NCI-H2171 treated with DMSO at 0.1 percent for 48 hours (cell line): ENCODE results near the gene DAP3.
A peak's percentile ranks its signal among the peaks of the same experiment; 100 is the strongest.
"Not testable (repeated sequence)": the region's sequence is repeated elsewhere in the genome, so short reads cannot be mapped to it uniquely, and the experiment has no call there.

ENCODE experiments used
- DNase-seq: peaks from one replicate; lab custom pipeline; 2025; lab: John Stamatoyannopoulos, UW

The DAP3 gene

GRCh38 chr1:155718524-155719115 lies 29.7 kb downstream of the DAP3 start:
- not testable (repeated sequence) for DNase-seq

- DNase-seq: no peak
Observed at GRCh38 chr1:155719703-155720102, 30.8 kb downstream of the DAP3 start.

GRCh38 chr1:155725142-155725541 lies 36.3 kb downstream of the DAP3 start:
- DNase-seq: no peak

GRCh38 chr1:155729031-155729898 lies 40.4 kb downstream of the DAP3 start:
- DNase-seq: peak; percentile 7

- no peak for DNase-seq
Observed at GRCh38 chr1:155740995-155741394, 52.1 kb downstream of the DAP3 start.

GRCh38 chr1:155741908-155742307 lies 53.0 kb downstream of the DAP3 start:
- no peak for DNase-seq

- DNase-seq: no peak
Observed at GRCh38 chr1:155744711-155745283, 55.9 kb downstream of the DAP3 start.

- DNase-seq: peak; percentile 97
Observed at GRCh38 chr1:155745284-155746228, 56.7 kb downstream of the DAP3 start.

GRCh38 chr1:155747586-155747985 lies 58.7 kb downstream of the DAP3 start:
- DNase-seq: not testable (repeated sequence)

- DNase-seq: not testable (repeated sequence)
Observed at GRCh38 chr1:155748141-155748540, 59.2 kb downstream of the DAP3 start.

GRCh38 chr1:155759017-155759416 lies 70.1 kb downstream of the DAP3 start:
- not testable (repeated sequence) for DNase-seq

GRCh38 chr1:155759966-155760630 lies 71.2 kb downstream of the DAP3 start:
- DNase-seq: no peak

GRCh38 chr1:155760751-155761475 lies 72.0 kb downstream of the DAP3 start:
- no peak for DNase-seq

- no peak for DNase-seq
Observed at GRCh38 chr1:155761736-155762405, 73.0 kb downstream of the DAP3 start.

- DNase-seq: not testable (repeated sequence)
Observed at GRCh38 chr1:155763090-155763815, 74.4 kb downstream of the DAP3 start.

GRCh38 chr1:155763989-155764388 lies 75.1 kb downstream of the DAP3 start:
- not testable (repeated sequence) for DNase-seq

GRCh38 chr1:155767399-155767989 lies 78.6 kb downstream of the DAP3 start:
- not testable (repeated sequence) for DNase-seq

- DNase-seq: no peak
Observed at GRCh38 chr1:155769257-155769656, 80.4 kb downstream of the DAP3 start.

- DNase-seq: no peak
Observed at GRCh38 chr1:155773221-155773620, 84.3 kb downstream of the DAP3 start.
